HG03442 (cell line): Measurements from ENCODE around the gene LKAAEAR1.

ENCODE experiments used
- ATAC-seq: cut with Tn5 transposase; IDR thresholded peaks from one replicate; pipeline ENCODE4 v1.9.1; 2021; ENCODE audit warnings: mild to moderate bottlenecking, moderate library complexity; ENCODE audit not compliant: unreplicated experiment

LKAAEAR1 gene

DNA sequence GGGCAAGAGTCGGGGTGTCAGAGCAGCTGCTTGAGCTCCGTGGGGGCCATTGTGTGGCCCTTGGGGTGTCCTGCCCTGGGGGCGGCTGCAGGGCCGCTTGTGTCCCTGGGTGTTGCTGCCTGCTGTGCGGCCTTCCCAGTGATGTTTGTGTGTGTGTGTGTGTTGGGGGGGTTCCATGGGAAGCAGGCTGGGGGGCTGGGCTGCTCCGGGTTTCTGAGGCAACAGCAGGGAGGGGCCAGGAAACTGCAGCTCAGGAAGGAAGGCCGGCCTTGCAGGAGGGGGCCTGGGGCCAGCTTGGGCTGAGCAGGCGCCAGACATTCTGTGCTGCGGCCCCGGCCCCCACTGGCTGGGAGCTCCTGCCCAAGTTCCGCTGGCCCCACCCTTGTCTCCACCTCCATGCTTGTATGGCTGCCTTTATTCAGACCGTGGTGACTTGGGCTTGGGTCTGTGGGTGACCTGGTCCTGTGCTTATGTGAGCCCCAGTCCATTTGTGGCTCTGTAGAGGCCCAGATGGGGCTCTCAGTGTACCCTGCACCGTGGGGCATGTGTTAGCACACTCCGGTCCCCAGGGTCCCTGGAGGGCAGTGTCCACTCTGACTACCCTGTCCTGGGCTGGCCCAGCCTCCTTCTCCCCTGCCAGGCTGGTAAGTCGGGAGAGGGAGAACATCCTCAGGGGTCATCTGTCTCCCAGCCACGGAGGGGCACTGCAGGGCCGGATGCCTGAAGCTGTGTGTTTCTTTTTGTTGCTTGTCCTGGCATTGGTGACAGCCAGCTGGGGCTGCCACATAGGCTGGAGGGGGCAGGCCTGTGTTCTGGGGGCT is 30.1 kb downstream of the LKAAEAR1 start:
- ATAC-seq = no peak

- ATAC-seq = no peak
These were observed 31.0 kb downstream of the LKAAEAR1 start for GRCh38 chr20:64052987-64053840.

- no peak for ATAC-seq
These were observed 31.9 kb downstream of the LKAAEAR1 start for GRCh38 chr20:64052326-64052722.

DNA sequence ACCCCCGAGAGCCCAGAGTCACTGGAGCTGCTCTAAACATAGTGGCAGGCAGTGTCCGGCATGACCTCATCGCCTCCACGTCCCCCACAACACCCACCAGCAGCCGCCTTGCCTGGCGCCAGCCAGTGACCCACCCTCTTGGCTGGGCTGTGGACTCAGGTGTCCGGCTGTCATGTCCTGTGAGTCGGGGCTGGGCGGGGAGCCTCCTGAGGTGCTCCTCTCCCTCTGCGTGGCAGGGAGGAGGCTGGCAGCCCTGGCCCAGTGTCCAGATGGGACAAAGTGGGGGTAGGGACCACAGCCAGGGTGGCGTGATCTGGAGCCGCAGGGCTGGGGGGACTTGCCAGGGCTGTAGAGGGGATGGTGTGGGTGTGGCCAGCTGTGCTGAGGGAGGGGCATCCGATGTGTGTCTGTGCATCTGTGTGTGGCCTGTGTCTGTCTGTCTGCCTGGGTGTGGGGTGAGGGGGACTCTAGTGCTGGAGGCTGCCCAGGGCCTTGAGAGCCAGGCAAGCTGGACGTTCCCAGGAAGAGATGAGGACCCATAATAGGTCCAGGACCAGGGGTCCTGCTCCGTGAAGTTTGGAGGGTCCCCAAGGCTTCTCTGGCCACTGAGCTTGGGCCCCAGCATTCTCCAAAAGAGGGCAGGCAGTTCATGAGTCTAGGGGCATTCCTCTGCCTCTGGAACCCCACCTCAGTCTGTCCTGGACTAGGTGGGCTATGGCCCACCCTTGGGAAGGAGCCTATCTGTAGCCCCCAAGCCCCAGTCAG is 32.5 kb downstream of the LKAAEAR1 start:
- ATAC-seq = no peak

- no peak for ATAC-seq
These were observed 33.2 kb downstream of the LKAAEAR1 start for GRCh38 chr20:64051033-64051452.

DNA sequence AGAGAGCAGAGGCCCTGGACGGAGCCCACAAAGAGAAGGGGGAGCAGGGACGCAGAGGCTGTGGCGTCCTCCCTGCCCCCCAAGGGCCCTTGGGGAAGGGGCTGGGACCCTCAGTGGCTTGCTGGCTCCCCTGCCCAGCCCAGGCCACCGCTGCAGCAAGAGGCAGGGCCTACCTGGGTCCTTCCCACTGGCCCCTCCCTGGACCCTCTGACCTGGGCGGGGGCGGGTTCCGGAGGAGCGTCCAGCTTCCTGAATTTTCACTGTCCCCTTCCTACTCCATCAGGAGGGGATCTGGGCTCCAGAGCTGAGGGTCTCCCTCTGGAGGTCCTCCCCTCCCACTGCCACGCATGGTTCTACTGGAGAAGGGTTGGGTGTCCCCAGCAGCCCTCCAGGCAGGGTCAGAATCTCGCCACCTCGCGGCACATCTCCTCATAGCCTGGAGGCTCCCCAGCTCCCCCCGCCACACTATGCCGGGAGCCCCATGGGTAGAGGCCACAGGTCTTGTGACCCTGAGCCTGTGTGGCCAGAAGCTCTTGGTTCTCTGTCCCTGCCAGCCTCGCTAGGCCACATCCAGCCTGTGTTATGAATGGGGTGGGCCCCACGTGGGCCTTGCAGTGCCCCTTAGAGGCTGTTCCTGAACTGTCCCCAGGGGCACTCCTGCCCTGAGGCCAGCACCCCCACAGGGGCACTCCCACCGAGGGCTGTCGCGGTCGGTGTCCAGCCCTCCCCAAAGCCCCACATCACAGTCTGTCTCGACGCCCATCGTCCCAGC is 33.8 kb downstream of the LKAAEAR1 start:
- ATAC-seq = no peak

DNA sequence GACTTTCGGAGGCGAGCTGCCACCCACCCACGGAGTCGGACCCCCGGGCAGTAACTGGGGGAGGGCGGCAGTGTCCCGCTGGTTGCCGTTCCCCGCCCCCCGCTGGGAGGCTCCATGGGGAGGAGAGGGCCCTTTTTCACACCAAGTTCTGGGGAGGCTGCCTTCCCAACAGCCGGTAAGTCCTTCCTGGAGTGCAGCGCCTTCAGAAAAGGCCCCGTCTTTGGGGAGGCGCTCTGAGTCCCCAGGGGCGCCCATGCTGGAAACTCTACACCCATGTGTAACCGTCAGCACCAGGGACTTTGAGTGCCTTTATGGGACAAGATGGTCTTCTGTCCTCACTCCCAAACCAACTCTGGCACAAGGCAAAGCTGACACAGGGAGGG is 34.3 kb downstream of the LKAAEAR1 start:
- no peak for ATAC-seq

DNA sequence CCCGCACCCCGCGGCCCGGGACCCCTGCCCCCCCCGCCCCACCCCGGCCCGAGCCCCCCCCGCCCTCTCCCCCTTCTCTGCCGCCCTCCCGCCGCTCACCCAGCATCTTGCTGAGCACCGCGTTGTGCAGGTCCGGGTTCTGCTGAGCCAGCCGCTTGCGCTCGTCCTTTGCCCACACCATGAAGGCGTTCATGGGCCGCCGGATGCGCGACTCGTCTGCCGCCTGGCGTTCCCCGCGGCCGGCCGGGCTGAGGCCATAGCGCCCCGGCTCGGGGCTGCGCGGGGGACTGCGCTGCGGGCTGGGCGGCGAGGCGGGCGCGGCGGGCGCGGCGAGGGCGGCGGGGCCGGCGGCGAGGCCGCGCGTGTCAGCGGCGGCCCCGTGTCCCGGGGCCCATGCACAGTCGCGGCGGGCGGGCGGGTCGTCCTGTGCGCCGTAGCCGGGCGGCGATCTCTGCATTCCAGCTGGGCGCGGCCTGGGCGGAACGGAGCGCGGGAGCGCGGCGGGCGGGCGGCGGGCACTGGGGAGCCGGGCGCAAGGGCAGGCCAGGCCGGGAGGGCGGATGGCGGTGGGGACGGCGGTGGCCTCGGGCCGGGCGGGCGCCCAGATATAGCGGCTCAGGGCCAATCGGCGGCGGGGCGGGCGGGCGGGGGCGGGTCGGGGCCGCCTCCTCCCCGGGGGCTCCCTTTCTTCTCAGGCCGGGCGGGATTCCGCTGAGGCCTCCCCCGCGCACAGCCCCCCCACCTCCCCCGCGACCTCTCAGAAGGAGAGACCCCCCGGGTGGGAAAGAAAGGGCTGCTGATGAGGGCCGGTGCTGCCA is 34.9 kb downstream of the LKAAEAR1 start, which contains the start of gene SOX18:
TSS of gene SOX18 (minus strand) at position 580 of the 818 bp plus-strand sequence. CDS start at position 457, 123 bp downstream.
- no peak for ATAC-seq

DNA sequence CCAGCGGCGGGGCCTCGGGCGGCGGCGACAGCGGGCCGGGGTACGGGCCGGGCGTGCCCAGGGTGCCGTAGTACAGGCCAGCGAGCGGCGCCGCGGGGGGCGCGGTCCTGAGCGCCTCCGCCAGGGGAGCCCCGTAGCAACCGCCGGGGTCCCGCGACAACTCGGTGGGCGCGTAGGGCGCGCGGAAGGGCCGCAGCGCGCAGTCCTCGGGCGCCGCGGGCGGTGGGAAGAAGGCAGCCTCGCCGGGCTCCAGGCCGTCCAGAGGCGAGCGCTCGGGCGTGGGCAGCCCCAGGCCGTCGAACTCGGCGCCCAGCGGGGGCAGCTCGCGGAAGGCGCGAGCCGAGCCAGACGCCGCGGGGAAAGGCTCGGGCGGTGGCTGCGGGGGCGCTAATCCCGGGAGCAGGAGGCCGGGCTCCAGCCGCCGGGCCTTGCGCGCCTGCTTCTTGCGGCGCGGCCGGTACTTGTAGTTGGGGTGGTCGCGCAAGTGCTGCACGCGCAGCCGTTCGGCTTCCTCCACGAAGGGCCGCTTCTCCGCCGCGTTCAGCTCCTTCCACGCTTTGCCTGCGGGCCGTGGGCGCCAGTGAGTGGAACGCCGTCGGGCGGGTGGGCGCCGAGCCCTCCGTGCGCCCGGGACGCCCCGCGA is 35.7 kb downstream of the LKAAEAR1 start:
- ATAC-seq = no peak

DNA sequence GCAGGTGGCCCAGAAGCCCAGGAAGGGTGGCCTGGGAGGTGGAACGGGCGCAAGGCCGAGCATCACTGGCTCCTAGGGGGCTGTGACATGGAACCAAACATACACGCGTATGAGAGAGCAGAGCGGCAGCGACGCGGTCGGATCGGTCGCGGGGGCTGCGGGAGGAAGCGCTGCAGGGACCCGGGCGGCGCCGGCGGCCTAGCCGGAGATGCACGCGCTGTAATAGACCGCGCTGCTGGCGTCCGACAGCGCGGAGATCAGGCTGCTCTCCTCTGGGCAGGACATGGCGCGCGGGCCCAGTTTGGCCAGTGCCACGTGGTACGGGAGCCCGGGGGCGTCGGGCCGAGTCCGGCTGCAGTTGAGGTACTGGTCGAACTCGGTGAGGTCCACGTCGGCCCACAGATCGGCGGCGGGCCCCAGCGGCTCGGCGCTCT is 36.2 kb downstream of the LKAAEAR1 start:
- ATAC-seq = no peak

- ATAC-seq = no peak
These were observed 37.2 kb downstream of the LKAAEAR1 start for GRCh38 chr20:64047046-64047389.

DNA sequence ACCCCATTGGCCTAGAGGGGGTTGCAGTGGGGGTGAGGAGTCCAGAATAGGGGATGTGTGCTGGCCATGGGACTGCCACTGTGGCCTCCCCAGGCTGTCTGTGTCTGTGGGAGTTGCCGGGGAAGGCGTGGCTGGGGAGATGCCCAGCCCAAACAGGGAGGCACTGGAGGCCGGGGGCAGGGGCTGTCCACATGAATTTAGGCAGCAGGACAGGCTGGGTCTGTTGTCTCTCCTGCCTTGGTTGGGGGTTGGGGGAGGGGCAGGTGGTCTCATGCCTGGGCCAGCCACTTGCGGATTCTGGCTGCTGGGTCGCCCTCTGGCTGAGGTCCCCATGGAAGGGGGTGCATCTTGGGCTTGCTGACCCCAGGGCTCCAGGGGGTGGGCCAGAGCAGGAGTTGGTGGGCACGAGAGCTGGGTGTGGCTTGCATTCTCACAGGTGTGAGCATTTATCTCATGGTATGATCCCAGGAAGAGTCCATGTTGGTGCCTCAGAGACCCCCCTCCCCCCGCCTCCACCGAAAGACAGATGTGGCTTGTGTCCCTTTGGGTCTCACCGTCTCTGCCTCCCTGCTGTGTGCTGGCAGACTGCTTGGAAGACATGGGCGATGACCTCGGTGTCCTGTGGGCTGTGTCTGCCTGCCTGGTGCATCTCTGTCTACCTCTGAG is 38.7 kb downstream of the LKAAEAR1 start:
- ATAC-seq = no peak

DNA sequence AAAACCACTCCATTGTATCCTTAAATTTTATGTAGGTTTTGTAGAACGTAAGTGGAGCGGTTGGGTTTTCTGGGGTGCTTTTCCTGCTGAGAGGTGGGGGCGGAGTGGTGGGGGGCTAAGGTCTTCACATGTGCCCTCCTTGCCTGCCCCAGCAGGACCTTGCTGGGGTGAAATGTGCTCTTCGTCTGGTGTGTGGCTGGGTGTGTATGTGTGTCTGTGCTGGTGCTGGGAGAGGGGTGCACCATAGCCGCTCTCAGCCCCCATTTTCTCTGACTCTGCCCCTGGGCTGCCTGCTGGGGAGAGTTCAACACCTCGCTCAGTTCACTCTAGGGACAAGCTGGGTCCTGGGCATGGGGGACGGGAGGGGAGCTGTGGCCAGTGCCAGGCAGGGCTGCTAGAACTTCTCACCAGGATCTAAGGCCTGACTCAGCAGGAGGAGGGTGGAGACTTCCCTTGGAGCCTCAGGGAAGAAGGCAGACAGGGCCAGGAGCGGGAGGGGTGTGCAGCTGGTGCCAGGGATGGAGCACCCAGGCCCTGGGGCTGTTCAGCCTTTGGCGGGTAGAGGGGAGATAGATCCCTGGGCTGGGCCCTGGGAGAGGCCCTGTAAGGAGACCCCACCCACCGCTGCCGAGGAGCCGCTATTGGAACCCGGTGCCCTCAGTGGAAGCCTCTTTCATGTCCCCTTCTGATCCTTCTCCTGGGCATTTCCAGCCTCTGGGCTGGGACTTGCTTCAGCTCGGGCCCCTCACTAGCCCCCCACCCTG is 39.5 kb downstream of the LKAAEAR1 start:
- no peak for ATAC-seq

GRCh38 chr20:64043768-64044167 is 40.4 kb downstream of the LKAAEAR1 start:
- ATAC-seq = no peak

DNA sequence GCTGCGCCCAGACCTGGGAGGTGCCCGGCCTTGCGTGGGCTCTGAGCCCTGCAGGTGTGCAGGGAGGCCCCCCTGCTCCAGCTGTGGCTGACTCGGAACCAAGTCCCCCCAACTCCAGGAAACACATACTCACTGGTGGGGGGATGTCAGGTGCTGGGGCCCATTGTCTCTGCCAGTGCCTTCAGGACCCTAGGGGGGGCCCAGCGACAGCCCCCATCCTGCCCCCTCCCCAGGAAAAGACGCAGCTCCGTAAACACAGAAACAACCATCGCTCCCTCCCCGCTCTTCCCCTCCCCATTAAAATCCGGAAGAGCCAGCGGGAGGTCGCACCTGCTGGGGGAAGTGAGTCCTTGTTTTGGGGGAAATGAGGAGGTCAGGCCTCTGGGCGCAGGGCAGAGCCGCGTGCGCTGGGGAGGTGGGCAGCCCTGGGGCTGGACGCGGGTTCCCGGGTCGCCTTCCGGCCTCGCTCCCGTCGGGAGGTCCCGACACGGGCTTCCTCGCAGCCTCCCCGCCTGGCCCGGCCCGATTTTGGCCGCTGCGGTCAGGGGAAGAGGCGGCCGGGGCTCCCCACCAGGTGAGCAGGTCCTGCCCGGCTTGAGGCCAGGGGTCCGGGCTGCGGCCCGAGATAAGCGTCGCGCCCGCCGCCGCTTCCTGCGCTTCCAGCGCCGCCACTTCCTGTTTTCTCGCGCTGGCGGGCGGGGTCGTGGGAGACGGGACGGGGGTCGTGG is 42.0 kb downstream of the LKAAEAR1 start:
- no peak for ATAC-seq

- ATAC-seq = no peak
These were observed 42.5 kb downstream of the LKAAEAR1 start for GRCh38 chr20:64041781-64042053.

DNA sequence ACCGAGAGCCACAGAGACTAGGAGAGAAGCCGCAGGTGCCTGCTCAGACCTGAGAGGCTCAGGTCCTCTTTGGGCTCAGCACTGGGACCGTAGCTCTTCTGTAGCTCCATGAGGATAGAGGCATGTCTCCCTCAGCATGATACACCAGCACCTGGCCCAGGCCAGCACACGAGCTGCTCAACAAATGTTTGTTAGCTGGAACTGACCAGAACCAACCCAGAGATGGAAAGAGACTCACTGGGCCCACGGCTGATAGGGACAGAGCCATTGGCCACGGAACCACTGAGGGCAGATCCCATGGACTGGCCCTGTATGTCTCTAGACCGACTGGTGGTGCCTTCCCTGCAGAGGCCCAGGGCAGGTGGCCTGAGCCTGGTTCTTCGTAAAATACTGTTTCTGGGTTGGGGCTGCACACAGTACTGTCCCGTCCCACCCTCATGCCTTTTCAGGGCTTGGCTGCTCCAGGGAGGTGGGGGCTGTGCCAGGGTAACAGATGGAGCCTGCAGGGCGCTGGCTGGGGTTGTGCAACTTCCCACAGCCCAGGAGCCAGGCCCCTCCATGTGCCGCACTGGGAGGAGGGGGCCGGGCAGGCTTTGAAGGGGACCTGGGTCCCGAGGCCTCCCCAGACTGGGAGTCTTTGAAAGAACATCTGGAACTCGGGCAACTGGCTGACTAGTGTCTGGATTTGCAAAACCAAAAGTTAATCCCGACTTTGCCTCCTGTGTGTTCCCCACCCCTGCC is 43.0 kb downstream of the LKAAEAR1 start:
- no peak for ATAC-seq
